GM19035 (cell line): ENCODE results near the gene LRIG1.

Experiments used
- ATAC-seq: cut with Tn5 transposase; IDR thresholded peaks from one replicate; pipeline ENCODE4 v1.9.1; 2021; ENCODE audit not compliant: unreplicated experiment

The LRIG1 gene

DNA sequence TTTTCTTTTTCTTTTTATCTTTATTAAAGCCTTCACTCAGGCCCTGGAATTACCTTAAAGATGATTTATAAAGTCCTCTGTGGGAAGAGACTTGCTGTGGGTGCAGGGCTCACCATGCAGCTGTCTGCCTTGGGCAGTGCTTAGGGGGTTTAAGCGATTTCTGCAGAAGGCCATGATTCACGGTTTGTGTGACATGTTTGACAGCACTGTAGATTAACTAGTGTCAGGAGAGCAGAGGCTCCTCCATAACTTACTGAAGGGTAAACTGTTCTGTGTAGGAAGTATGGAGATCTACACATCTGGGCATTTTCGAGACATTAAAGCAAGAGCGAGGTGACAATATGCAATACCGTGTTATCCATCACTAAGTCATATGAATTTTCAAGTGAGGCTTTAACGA, 137.7 kb downstream of the LRIG1 start:
- no peak for ATAC-seq

GRCh38 chr3:66362541-66362941, 138.3 kb downstream of the LRIG1 start:
- ATAC-seq, result no peak

DNA sequence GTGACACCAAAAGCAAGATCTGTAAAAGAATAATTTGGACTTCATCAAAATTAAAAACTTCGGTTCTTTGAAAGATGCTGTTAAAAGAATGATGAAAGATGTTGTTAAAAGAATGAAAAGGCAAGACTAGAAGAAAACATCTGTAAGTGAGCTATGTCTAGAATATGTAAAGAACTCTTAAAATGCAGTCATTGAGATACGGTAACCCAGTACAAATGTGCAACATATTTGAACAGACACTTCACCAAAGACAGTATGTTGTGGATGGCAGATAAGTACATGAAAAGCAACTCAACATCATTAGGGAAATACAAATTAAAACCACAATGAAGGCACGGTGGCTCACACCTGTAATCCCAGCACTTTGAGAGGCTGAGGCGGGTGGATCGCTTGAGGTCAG, 139.5 kb downstream of the LRIG1 start:
- ATAC-seq, result no peak

GRCh38 chr3:66355997-66356396, 144.8 kb downstream of the LRIG1 start:
- no peak for ATAC-seq

GRCh38 chr3:66355394-66355793, 145.4 kb downstream of the LRIG1 start:
- ATAC-seq, result no peak

- ATAC-seq, result no peak
These were observed 146.8 kb downstream of the LRIG1 start for GRCh38 chr3:66354001-66354400.

DNA sequence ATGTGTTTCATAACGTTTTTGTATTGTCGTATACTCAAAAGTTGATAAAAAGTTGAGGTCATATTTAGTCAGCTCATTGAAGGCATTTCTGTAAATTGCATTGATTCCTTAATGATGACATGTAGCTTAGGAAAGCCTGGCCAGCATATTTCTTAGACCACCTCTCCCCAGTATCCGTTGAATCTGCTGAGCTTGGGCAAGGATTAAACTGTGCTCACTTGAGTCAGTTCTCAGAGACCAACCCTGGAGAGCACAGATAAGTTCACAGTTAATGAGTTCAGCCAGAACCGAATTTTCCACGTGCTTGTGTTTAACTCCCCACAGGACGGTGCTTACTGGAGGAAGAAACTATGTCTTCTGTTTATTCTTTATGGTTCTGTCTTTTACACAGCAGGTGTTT, 147.3 kb downstream of the LRIG1 start:
- no peak for ATAC-seq

- ATAC-seq, result no peak
These were observed 147.8 kb downstream of the LRIG1 start for GRCh38 chr3:66353039-66353438.

DNA sequence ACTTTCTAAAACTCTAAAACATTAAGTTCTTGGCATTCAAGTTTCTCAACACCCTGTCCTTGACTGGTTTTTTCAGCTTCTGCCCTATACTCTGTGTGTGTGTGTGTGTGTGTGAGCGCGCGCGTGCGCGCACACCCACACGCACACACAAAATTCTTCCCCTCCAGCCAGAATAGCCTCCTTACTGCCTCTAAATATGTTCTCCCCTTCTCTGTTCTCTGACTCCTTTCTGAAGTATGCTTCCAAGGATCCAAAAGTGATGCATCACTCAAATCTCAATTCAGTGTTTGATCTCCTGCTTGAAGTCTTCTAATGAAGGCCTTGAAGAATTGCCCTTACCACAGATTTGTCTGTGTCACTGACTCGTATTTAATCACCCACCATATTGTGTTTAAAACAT, 150.2 kb downstream of the LRIG1 start:
- no peak for ATAC-seq

GRCh38 chr3:66348704-66349103, 152.1 kb downstream of the LRIG1 start:
- ATAC-seq, result no peak

- no peak for ATAC-seq
These were observed 155.8 kb downstream of the LRIG1 start for GRCh38 chr3:66344848-66345578.

- ATAC-seq, result no peak
These were observed 156.4 kb downstream of the LRIG1 start for GRCh38 chr3:66344391-66344811.

DNA sequence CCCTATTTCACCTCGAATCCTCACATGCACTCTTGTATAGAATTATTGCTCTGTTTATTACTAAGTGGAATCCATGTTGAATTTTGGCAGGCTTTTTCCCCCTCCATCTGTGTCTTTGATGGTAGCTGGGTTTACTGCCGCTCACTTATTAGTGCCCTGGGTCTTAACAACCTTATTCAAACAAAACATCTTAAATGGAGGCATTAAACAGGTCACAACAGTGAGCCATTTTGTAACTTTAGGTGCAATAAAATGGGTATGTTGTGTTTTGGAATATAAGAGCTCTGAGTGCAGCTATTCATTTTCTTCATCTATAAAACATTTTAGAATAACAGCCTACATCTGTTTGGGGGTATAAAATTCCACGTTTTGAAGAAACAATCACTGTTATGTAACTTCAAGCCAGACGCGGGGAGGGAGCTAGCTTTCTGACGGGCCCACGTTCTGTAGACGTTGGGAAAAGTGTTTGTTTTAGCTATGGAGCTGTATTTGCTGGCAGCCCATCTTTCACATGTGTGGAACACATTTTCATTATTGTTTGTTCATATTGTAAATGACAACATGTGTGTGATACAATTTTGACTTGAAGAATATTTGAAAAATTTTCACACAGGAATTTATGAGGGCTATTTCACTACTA, 158.0 kb downstream of the LRIG1 start:
- ATAC-seq, result no peak

GRCh38 chr3:66338927-66339326, 161.9 kb downstream of the LRIG1 start:
- ATAC-seq, result no peak

DNA sequence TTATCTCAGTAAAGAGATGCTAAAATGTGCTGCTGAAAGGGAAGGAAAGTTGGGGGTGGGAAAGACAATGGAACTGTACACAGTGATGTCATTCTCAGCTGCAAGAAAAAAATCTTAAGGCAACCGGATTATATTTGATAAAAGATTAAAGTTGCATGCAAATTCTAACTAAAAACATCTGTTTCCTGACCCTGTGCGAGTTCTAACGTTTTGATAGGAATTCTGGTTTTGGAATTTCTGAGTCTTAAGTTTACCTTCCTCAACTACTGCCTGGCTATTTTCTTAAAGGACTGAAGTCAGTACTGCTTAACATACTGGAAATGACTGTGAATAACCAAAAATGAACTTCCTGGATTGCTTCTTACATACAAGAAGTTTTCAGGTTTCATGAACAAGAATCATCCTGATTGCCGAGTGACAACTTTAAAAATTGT, 164.5 kb downstream of the LRIG1 start:
- no peak for ATAC-seq

GRCh38 chr3:66335671-66336070, 165.2 kb downstream of the LRIG1 start:
- no peak for ATAC-seq
